Right atrium auricular region (tissue), 2 donors: Measurements from ENCODE around the gene TBC1D14. TPM values are rescaled to one million over a fixed set of nuclear protein-coding genes. Genes with fewer than 3 reads are reported as not detected.

Experiments
- DNase-seq: peaks from one replicate; pipeline ENCODE4 v3.0.0-alpha.2; 2019; ENCODE audit warnings: low spot score
- H3K27ac ChIP-seq, 2 donors: fragments of 200-600 bp; sonication (generic); 1 replicate in 1 of 2; 2 replicates in 1 of 2; pipeline ENCODE4 v1.5.1; 2016 to 2019
- H3K27me3 ChIP-seq, 2 donors: fragments of 200-600 bp; sonication (generic); one replicate each; pipeline versions ENCODE4 v1.5.1 to v1.6.0; 2017 to 2019
- H3K36me3 ChIP-seq: fragments of 200-600 bp; sonication (generic); one replicate; pipeline ENCODE4 v1.5.1; 2016
- H3K4me1 ChIP-seq, 2 donors: fragments of 200-600 bp; sonication (generic); one replicate each; pipeline versions ENCODE4 v1.5.1 to v1.6.0; 2017 to 2019
- H3K4me3 ChIP-seq, 2 donors: fragments of 200-600 bp; sonication (generic); 1 replicate in 1 of 2; 2 replicates in 1 of 2; pipeline ENCODE4 v1.5.1; 2017 to 2019; ENCODE audit warnings: mild to moderate bottlenecking in 1 of 2, moderate library complexity in 1 of 2
- H3K9me3 ChIP-seq, 2 donors: fragments of 200-600 bp; sonication (generic); one replicate each; pipeline ENCODE4 v1.5.1; 2019
- CTCF ChIP-seq, 2 donors: fragments of 200-600 bp; sonication (generic); IDR thresholded peaks; one replicate each; pipeline ENCODE4 v1.5.1; 2019; ENCODE audit warnings: antibody characterized with exemption in 2 of 2
- total RNA-seq, 2 donors: library from RNA; depleted of rRNA; stranded (reverse); fragments of >200 nt; gene quantifications; one replicate each; pipeline ENCODE4 v1.1.0, GENCODE V29; 2016

Gene TBC1D14
- total RNA-seq, 2 donors from 2014 or later = 33.7 to 34.0 TPM

DNA sequence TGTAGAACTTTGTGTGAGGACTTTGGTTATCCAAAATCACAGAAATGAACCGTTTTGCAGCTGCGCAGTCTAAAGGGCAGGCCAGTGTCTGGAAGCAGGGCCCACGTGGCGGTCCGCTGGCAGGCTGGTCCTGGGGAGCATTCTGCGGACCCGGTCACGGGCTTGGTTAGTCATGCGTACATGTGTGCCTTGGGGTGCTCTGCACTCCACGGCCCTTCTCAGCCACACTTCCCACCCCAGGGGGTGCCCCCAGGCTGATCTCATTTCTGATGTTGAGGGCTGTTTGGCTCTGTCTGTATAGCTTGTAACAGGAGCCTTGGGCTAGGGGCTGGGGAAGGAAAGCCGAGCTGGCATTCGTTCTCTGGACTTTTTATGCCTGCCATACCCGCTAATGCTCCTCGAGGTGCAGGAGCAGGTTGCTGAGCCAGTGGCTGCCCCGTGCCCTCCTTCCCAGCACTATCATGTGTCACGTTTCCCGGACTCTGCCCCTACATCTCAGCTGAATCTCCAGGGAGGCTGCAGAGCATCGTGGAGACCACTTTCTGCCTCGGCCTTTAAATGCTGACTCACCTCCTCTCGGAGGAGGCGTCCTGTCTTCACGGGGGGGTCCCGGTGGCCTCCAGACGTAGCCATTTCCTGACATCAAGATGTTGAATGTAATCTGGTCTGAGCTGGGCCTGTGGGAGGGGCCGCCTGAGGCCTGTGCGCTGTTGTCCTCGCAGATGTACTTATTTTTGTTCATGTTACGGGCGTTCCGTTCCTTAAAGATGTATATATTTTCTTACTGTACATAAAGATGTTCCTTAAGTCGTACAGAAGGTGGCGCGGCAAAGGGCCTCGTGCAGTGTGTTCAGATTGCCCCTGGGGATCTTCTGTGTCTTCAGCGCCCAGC, 122.2 kb downstream of the TBC1D14 start:
- no peaks in the 10 kb centered on the region for H3K9me3 ChIP-seq
- peaks cover 34% of the 10 kb centered on the region for H3K36me3 ChIP-seq
- H3K27me3 ChIP-seq = no peaks in the 10 kb centered on the region
- DNase-seq = no peak
- H3K27ac ChIP-seq = no peak overlapping the region
- H3K4me1 ChIP-seq = no peaks in the 10 kb centered on the region
- no peak overlapping the region for H3K4me3 ChIP-seq
- no peak for TF ChIP-seq CTCF (IDR thresholded peaks at IDR 0.05)

DNA sequence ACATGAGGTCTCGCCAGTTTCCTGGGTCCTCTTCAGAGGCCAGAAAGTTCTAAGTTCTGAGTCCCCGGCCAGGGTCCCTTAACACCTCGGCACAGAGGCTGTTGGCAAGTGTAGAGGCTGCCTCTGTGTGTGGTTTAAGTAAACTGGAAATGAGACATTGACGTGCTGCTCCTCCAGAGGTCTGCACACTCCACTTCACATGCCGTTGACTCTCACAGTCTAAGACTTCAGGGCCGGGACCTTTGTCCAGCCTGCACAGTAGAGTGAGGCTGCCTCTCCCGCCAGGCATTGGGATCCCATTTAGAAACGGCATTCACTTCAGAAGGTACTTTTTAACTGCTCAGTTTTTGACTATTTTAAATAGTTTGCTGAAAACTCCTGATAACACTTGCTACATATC, 123.0 kb downstream of the TBC1D14 start:
- Histone ChIP-seq H3K36me3 (peaks cover 34% of the 10 kb centered on the region), H3K27ac (no peak overlapping the region), H3K4me3 (no peak overlapping the region), H3K27me3 (no peaks in the 10 kb centered on the region), H3K4me1 (no peaks in the 10 kb centered on the region), H3K9me3 (no peaks in the 10 kb centered on the region)
- DNase-seq = no peak
- no peak for TF ChIP-seq CTCF (IDR thresholded peaks at IDR 0.05)

DNA sequence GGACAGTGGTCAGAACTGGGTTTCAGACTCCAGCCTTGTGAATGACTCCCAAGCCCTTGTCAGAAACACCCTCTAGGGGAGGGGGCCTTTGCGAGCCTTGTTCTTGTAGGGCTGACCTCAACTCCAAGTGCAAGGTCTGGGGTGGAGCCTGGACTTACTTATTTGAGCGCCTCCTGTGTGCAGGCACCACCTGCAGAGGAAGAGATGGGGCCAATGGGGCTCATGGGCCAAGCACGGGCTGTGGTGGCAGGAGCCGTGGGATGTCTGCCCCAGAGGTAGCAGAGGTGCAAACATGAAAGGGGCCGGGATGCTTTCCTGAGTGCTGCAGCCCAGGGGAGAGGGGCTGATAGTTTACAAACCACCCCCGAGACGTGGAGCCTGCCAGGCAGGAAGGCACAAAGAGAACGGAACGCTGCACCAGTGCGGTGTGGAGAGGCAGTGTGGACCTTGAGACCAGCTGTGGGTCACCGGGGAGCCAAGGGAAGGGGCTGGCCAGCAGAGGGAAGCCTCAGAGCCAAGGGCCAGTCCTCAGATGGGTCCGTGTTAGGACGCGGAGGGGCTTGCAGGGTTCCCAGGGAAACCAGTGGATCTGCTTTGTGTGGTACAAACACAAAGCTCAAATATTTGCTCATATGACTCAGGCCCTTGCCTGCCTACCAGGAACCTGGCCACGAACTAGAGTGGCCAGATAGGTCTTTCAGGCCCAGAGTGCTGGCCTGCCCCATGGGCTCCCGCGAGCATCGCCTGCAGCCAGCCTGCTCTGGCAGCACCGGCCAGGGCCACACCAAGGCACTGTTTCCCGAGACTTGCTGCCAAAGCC, 124.8 kb downstream of the TBC1D14 start:
- no peak for DNase-seq
- no peak overlapping the region for H3K4me3 ChIP-seq
- H3K27ac ChIP-seq = no peak overlapping the region
- no peak for TF ChIP-seq CTCF (IDR thresholded peaks at IDR 0.05)
- H3K4me1 ChIP-seq = no peaks in the 10 kb centered on the region
- no peaks in the 10 kb centered on the region for H3K9me3 ChIP-seq
- H3K27me3 ChIP-seq = no peaks in the 10 kb centered on the region
- H3K36me3 ChIP-seq = peaks cover 33% of the 10 kb centered on the region

DNA sequence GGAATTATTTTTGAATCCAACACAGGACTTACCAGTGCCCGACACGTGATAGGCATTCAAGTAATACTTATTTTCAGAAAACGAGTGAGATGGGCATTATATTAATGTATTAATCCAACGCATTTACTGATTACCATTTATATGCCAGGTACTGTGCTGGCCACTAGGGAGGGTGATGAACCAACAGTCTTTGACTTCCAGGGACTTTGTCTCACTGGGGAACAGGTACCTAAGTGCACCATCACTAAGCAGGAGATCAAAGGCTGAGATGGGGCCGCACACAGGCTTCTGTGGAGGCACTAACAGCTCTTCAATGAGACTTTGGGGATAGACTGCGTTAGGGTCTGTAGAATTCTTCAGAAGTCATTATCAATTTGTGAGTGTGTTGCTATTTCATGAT, 127.8 kb downstream of the TBC1D14 start:
- H3K36me3 ChIP-seq = peaks cover 4% of the 10 kb centered on the region
- no peak for TF ChIP-seq CTCF (IDR thresholded peaks at IDR 0.05)
- H3K27ac ChIP-seq = no peak overlapping the region
- peaks cover 0 to 13% of the 10 kb centered on the region in 2 donors for H3K4me1 ChIP-seq
- H3K9me3 ChIP-seq = no peaks in the 10 kb centered on the region
- H3K4me3 ChIP-seq = no peak overlapping the region
- H3K27me3 ChIP-seq = no peaks in the 10 kb centered on the region
- DNase-seq = no peak

DNA sequence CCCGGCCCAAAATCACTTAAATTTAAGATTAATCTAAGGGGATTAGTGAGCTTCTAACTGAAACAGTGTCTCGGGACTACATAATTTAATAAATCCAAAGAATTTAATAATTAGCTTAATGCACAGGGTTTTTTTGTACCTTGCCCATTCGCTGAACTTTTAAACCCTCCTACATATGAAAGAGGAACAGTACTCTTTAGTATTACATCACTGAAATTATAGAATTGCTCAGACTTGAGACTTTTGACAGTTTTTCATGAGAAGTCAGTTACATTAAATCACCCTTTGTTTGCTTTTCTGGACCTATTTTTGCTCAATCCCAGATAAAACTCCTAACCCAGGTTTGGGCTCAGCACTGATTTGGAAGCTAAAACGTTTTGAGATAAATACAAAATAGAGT, 131.1 kb downstream of the TBC1D14 start:
- Histone ChIP-seq H3K9me3 (no peaks in the 10 kb centered on the region), H3K27me3 (no peaks in the 10 kb centered on the region), H3K4me3 (no peak overlapping the region), H3K36me3 (no peaks in the 10 kb centered on the region), H3K4me1 (peaks cover 0 to 28% of the 10 kb centered on the region in 2 donors), H3K27ac (no peak overlapping the region)
- TF ChIP-seq CTCF (IDR thresholded peaks at IDR 0.05) = no peak
- no peak for DNase-seq
